GM18909 (cell line): ENCODE data around the gene PSMA1.
"Not testable (repeated sequence)": the region's sequence is repeated elsewhere in the genome, so short reads cannot be mapped to it uniquely, and the experiment has no call there.

Experiments
- ATAC-seq: cut with Tn5 transposase; IDR thresholded peaks from one replicate; pipeline ENCODE4 v1.9.1; 2021; ENCODE audit warnings: mild to moderate bottlenecking; ENCODE audit not compliant: unreplicated experiment, poor library complexity

The PSMA1 gene

GRCh38 chr11:14537134-14537599 lies 17.0 kb upstream of the PSMA1 start:
- peak; percentile 80 for ATAC-seq

GRCh38 chr11:14535166-14535565 lies 15.0 kb upstream of the PSMA1 start:
- ATAC-seq = not testable (repeated sequence)

- ATAC-seq = no peak
Observed at GRCh38 chr11:14529951-14530350, 9.8 kb upstream of the PSMA1 start.

GRCh38 chr11:14529321-14529720 lies 9.1 kb upstream of the PSMA1 start:
- no peak for ATAC-seq

GRCh38 chr11:14522801-14523200 lies 2.6 kb upstream of the PSMA1 start:
- no peak for ATAC-seq

GRCh38 chr11:14522245-14522644 lies 2.1 kb upstream of the PSMA1 start:
- no peak for ATAC-seq

GRCh38 chr11:14520747-14521151 lies 563 bp upstream of the PSMA1 start:
- ATAC-seq = no peak

- ATAC-seq = peak; percentile 2
Observed at GRCh38 chr11:14519597-14519916, 629 bp downstream of the PSMA1 start.

- ATAC-seq = no peak
Observed at GRCh38 chr11:14518820-14519219, 1.4 kb downstream of the PSMA1 start.

- ATAC-seq = no peak
Observed at GRCh38 chr11:14513800-14514199, 6.4 kb downstream of the PSMA1 start.

GRCh38 chr11:14506532-14506931 lies 13.7 kb downstream of the PSMA1 start:
- no peak for ATAC-seq

GRCh38 chr11:14503023-14503422 lies 17.2 kb downstream of the PSMA1 start:
- ATAC-seq = no peak

- ATAC-seq = no peak
Observed at GRCh38 chr11:14502039-14502438, 18.1 kb downstream of the PSMA1 start.

GRCh38 chr11:14500181-14500651 lies 20.0 kb downstream of the PSMA1 start:
- ATAC-seq = peak; percentile 63

GRCh38 chr11:14499560-14500180 lies 20.5 kb downstream of the PSMA1 start, which contains the start of gene COPB1:
Gene COPB1, minus strand, starts transcription at chr11:14499811. Its CDS starts 883 bp downstream, at chr11:14498928.
- ATAC-seq = peak; percentile 91

GRCh38 chr11:14499178-14499559 lies 21.0 kb downstream of the PSMA1 start:
- peak; percentile 21 for ATAC-seq

- ATAC-seq = no peak
Observed at GRCh38 chr11:14480716-14481115, 39.5 kb downstream of the PSMA1 start.

GRCh38 chr11:14471127-14471526 lies 49.1 kb downstream of the PSMA1 start:
- no peak for ATAC-seq

- no peak for ATAC-seq
Observed at GRCh38 chr11:14463623-14464022, 56.6 kb downstream of the PSMA1 start.

GRCh38 chr11:14460147-14460546 lies 60.0 kb downstream of the PSMA1 start:
- ATAC-seq = no peak

- ATAC-seq = no peak
Observed at GRCh38 chr11:14458377-14458776, 61.8 kb downstream of the PSMA1 start.

GRCh38 chr11:14455648-14456430 lies 64.3 kb downstream of the PSMA1 start:
- no peak for ATAC-seq
